Parathyroid adenoma (tissue), 2 donors: ENCODE measurements around the gene ZFPL1.

Source experiments
- H2AFZ ChIP-seq: fragments of 300-600 bp; sonication (generic); one replicate; pipeline ENCODE4 v1.7.0; 2017; ENCODE audit warnings: antibody characterized with exemption, mild to moderate bottlenecking
- H3K27ac ChIP-seq: fragments of 300-600 bp; sonication (generic); one replicate; pipeline ENCODE4 v1.7.0; 2017
- H3K27me3 ChIP-seq: fragments of 300-600 bp; sonication (generic); one replicate; pipeline ENCODE4 v1.7.0; 2017; ENCODE audit warnings: low read length; ENCODE audit not compliant: control insufficient read depth, insufficient read depth
- H3K36me3 ChIP-seq: fragments of 300-600 bp; sonication (generic); one replicate; pipeline ENCODE4 v1.7.0; 2017; ENCODE audit warnings: low read length; ENCODE audit not compliant: control insufficient read depth, insufficient read depth
- H3K4me1 ChIP-seq: fragments of 300-600 bp; sonication (generic); one replicate; pipeline ENCODE4 v1.7.0; 2017; ENCODE audit warnings: control low read depth
- H3K4me2 ChIP-seq: fragments of 300-600 bp; sonication (generic); one replicate; pipeline ENCODE4 v1.7.0; 2017; ENCODE audit warnings: low read length
- H3K4me3 ChIP-seq: fragments of 300-600 bp; sonication (generic); one replicate; pipeline ENCODE4 v1.7.0; 2017; ENCODE audit warnings: low read depth, low read length
- H3K79me2 ChIP-seq: fragments of 300-600 bp; sonication (generic); one replicate; pipeline ENCODE4 v1.7.0; 2017; ENCODE audit warnings: control low read depth
- H3K9ac ChIP-seq: fragments of 300-600 bp; sonication (generic); one replicate; pipeline ENCODE4 v1.7.0; 2017; ENCODE audit warnings: mild to moderate bottlenecking
- H3K9me3 ChIP-seq: fragments of 300-600 bp; sonication (generic); one replicate; pipeline ENCODE4 v1.7.0; 2017; ENCODE audit warnings: low read length; ENCODE audit not compliant: control insufficient read depth
- TF ChIP-seq, protein P1 (sequence below): fragments of 300-600 bp; sonication (generic); IDR thresholded peaks from one replicate; pipeline ENCODE4 v1.7.0; 2017; ENCODE audit warnings: antibody characterized with exemption, mild to moderate bottlenecking
- donor health status: primary hyperparathyroidism.

The ZFPL1 gene

GRCh38 chr11:65059523-65059922 is 24.5 kb upstream of the ZFPL1 start:
- H3K4me1 ChIP-seq: no peaks in the 10 kb centered on the region
- H2AFZ ChIP-seq: no peak overlapping the region
- H3K9me3 ChIP-seq: no peaks in the 10 kb centered on the region
- H3K36me3 ChIP-seq: no peaks in the 10 kb centered on the region
- TF ChIP-seq, protein P1, sequence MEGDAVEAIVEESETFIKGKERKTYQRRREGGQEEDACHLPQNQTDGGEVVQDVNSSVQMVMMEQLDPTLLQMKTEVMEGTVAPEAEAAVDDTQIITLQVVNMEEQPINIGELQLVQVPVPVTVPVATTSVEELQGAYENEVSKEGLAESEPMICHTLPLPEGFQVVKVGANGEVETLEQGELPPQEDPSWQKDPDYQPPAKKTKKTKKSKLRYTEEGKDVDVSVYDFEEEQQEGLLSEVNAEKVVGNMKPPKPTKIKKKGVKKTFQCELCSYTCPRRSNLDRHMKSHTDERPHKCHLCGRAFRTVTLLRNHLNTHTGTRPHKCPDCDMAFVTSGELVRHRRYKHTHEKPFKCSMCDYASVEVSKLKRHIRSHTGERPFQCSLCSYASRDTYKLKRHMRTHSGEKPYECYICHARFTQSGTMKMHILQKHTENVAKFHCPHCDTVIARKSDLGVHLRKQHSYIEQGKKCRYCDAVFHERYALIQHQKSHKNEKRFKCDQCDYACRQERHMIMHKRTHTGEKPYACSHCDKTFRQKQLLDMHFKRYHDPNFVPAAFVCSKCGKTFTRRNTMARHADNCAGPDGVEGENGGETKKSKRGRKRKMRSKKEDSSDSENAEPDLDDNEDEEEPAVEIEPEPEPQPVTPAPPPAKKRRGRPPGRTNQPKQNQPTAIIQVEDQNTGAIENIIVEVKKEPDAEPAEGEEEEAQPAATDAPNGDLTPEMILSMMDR: no peak
- no peak overlapping the region for H3K4me3 ChIP-seq
- H3K27ac ChIP-seq: no peak overlapping the region
- H3K27me3 ChIP-seq: no peaks in the 10 kb centered on the region
- no peak overlapping the region for H3K9ac ChIP-seq
- H3K4me2 ChIP-seq: no peak overlapping the region
- no peaks in the 10 kb centered on the region for H3K79me2 ChIP-seq

GRCh38 chr11:65059959-65060824 is 23.8 kb upstream of the ZFPL1 start:
- H3K4me3 ChIP-seq: no peak overlapping the region
- TF ChIP-seq, protein P1: no peak
- H3K27ac ChIP-seq: no peak overlapping the region
- H3K9me3 ChIP-seq: no peaks in the 10 kb centered on the region
- H3K79me2 ChIP-seq: no peaks in the 10 kb centered on the region
- H3K9ac ChIP-seq: no peak overlapping the region
- no peaks in the 10 kb centered on the region for H3K4me1 ChIP-seq
- no peaks in the 10 kb centered on the region for H3K36me3 ChIP-seq
- H2AFZ ChIP-seq: no peak overlapping the region
- no peak overlapping the region for H3K4me2 ChIP-seq
- H3K27me3 ChIP-seq: no peaks in the 10 kb centered on the region

GRCh38 chr11:65060913-65061408 is 23.1 kb upstream of the ZFPL1 start:
- Histone ChIP-seq H3K27me3 (no peaks in the 10 kb centered on the region), H2AFZ (no peak overlapping the region), H3K4me1 (no peaks in the 10 kb centered on the region), H3K36me3 (no peaks in the 10 kb centered on the region), H3K4me3 (no peak overlapping the region), H3K4me2 (no peak overlapping the region), H3K27ac (no peak overlapping the region), H3K9ac (no peak overlapping the region), H3K79me2 (no peaks in the 10 kb centered on the region), H3K9me3 (no peaks in the 10 kb centered on the region)
- TF ChIP-seq, protein P1: no peak

DNA sequence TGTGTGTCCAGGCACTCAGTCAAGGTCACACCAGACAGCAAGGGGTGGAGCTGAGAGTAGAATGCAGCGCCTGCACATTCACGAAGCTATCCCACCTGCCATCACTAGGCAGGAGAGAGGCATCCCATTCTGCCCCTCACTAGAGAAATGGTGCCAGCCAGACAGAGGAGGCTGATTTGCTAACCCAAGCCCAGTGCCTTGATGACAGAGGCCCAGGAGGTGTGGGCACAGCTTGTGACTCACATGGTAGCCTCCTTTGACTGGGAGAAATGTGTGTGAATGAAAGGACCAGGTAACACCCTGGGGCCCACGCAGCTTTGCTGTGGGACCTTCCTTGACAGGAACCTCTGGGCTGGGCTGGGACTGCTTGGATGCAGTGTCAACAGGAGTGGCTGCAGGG is 20.5 kb upstream of the ZFPL1 start:
- no peaks in the 10 kb centered on the region for H3K27me3 ChIP-seq
- H3K36me3 ChIP-seq: no peaks in the 10 kb centered on the region
- H3K9ac ChIP-seq: no peak overlapping the region
- H3K79me2 ChIP-seq: no peaks in the 10 kb centered on the region
- H3K4me1 ChIP-seq: no peaks in the 10 kb centered on the region
- H3K4me3 ChIP-seq: no peak overlapping the region
- no peak overlapping the region for H2AFZ ChIP-seq
- no peaks in the 10 kb centered on the region for H3K9me3 ChIP-seq
- TF ChIP-seq, protein P1: no peak
- no peak overlapping the region for H3K27ac ChIP-seq
- no peak overlapping the region for H3K4me2 ChIP-seq

GRCh38 chr11:65064847-65065240 is 19.2 kb upstream of the ZFPL1 start:
- Histone ChIP-seq H3K4me3 (no peak overlapping the region), H3K4me1 (no peaks in the 10 kb centered on the region), H3K27me3 (no peaks in the 10 kb centered on the region), H3K36me3 (no peaks in the 10 kb centered on the region), H3K9me3 (no peaks in the 10 kb centered on the region), H3K9ac (no peak overlapping the region), H3K4me2 (no peak overlapping the region), H2AFZ (no peak overlapping the region), H3K79me2 (no peaks in the 10 kb centered on the region), H3K27ac (no peak overlapping the region)
- TF ChIP-seq, protein P1: no peak
